ENCODE data around the gene ACTC1.

GRCh38 chr15:34813446-34814190, 18.3 kb upstream of the ACTC1 start:
- TF ChIP-seq CTCF (conservative IDR thresholded peaks at IDR 0.05) (no peak), EZH2 (IDR thresholded peaks at IDR 0.05; ENCODE audit: low read depth) (no peak)

Measured in PC-9 (cell line).